Glutamatergic neuron (in vitro differentiated cells): Measurements from ENCODE around the gene NUAK1. TPM values are rescaled to one million over a fixed set of nuclear protein-coding genes. Genes with fewer than 3 reads are reported as not detected.

ENCODE experiments used
- DNase-seq: peaks from one replicate; pipeline ENCODE4 v3.0.0; 2022
- H3K27ac Mint-ChIP-seq: one replicate; pipeline ENCODE4 v1.8.0; 2020; ENCODE audit warnings: mild to moderate bottlenecking, mixed read lengths, inconsistent platforms; ENCODE audit not compliant: unreplicated experiment
- H3K27me3 Mint-ChIP-seq: one replicate; pipeline ENCODE4 v1.8.0; 2020; ENCODE audit warnings: mild to moderate bottlenecking, moderate library complexity, mixed read lengths, inconsistent platforms; ENCODE audit not compliant: unreplicated experiment
- H3K36me3 Mint-ChIP-seq: one replicate; pipeline ENCODE4 v1.8.0; 2020; ENCODE audit warnings: mild to moderate bottlenecking, mixed read lengths, inconsistent platforms; ENCODE audit not compliant: unreplicated experiment
- H3K4me1 Mint-ChIP-seq: one replicate; pipeline ENCODE4 v1.8.0; 2020; ENCODE audit warnings: mild to moderate bottlenecking, low read depth, mixed read lengths, inconsistent platforms; ENCODE audit not compliant: unreplicated experiment
- H3K4me3 Mint-ChIP-seq: one replicate; pipeline ENCODE4 v1.8.0; 2020; ENCODE audit warnings: mild to moderate bottlenecking, mixed read lengths, inconsistent platforms; ENCODE audit not compliant: unreplicated experiment
- H3K9me3 Mint-ChIP-seq: one replicate; pipeline ENCODE4 v1.8.0; 2020; ENCODE audit warnings: mild to moderate bottlenecking, moderate library complexity, mixed read lengths, inconsistent platforms; ENCODE audit not compliant: unreplicated experiment
- long read RNA-seq: library from polyadenylated mRNA; unstranded; transcript quantifications from one replicate; pipeline ENCODE4 v2.0.0, GENCODE V29; 2020; ENCODE audit not compliant: unreplicated experiment
- total RNA-seq: library from RNA; stranded (reverse); fragmentation: NEBNext Ultra II Directional; extraction: Animal tissue kit (Norgen Biotek cat#: 25700); gene quantifications from one replicate; pipeline ENCODE4 v1.2.1, GENCODE V29; 2021; ENCODE audit not compliant: unreplicated experiment
- TF ChIP-seq, protein P1 (sequence below): fragments of 200-600 bp; sonication (generic); IDR thresholded peaks from one replicate; pipeline ENCODE4 v1.5.0; 2021; ENCODE audit not compliant: partially characterized antibody, unreplicated experiment

Gene NUAK1
- 18.8 TPM for total RNA-seq
- long read RNA-seq: 0 reads

GRCh38 chr12:106138633-106139421 is at the start of gene NUAK1:
NUAK1 (minus strand) TSS chr12:106138954; CDS start chr12:106138653, 301 bp downstream.
- Mint-ChIP-seq H3K27ac (peak within 1 kb of the TSS; percentile 53), H3K9me3 (peaks cover 2% of the 10 kb centered on the region), H3K4me1 (peaks cover 21% of the 10 kb centered on the region), H3K27me3 (peaks cover 4% of the 10 kb centered on the region), H3K36me3 (no peaks in the 10 kb centered on the region), H3K4me3 (peak within 1 kb of the TSS; percentile 87)
- peak; percentile 86 for DNase-seq
- TF ChIP-seq, protein P1, sequence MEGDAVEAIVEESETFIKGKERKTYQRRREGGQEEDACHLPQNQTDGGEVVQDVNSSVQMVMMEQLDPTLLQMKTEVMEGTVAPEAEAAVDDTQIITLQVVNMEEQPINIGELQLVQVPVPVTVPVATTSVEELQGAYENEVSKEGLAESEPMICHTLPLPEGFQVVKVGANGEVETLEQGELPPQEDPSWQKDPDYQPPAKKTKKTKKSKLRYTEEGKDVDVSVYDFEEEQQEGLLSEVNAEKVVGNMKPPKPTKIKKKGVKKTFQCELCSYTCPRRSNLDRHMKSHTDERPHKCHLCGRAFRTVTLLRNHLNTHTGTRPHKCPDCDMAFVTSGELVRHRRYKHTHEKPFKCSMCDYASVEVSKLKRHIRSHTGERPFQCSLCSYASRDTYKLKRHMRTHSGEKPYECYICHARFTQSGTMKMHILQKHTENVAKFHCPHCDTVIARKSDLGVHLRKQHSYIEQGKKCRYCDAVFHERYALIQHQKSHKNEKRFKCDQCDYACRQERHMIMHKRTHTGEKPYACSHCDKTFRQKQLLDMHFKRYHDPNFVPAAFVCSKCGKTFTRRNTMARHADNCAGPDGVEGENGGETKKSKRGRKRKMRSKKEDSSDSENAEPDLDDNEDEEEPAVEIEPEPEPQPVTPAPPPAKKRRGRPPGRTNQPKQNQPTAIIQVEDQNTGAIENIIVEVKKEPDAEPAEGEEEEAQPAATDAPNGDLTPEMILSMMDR: no peak

DNA sequence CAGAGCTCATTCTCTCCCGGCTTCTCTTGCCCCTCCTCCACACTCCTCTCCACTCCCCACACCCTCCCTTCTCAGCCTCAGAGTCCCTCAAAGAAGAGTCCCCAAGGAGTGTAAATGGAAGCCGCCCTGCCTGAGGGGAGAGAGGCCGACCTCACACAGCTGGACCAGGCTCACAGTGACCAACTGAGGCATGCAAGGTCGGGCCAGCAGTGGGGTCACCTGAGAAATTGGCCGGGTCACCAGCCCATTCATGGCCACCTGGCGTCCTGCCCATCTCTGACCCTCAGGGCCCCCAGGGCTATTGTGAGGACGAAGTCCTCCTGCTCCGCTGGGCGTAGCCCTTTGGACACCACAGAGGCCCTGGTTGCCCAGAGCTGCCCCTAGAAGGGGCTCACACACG is 49.5 kb upstream of the NUAK1 start:
- no peaks in the 10 kb centered on the region for H3K36me3 Mint-ChIP-seq
- peaks cover 4% of the 10 kb centered on the region for H3K27me3 Mint-ChIP-seq
- no peak overlapping the region for H3K27ac Mint-ChIP-seq
- peak; percentile 36 for DNase-seq
- H3K4me1 Mint-ChIP-seq: peaks cover 33% of the 10 kb centered on the region
- TF ChIP-seq, protein P1: no peak
- peak overlapping the region; percentile 42 for H3K4me3 Mint-ChIP-seq
- H3K9me3 Mint-ChIP-seq: peaks cover 1% of the 10 kb centered on the region

GRCh38 chr12:106187842-106188241 is 49.1 kb upstream of the NUAK1 start:
- TF ChIP-seq, protein P1: no peak
- H3K9me3 Mint-ChIP-seq: peaks cover 1% of the 10 kb centered on the region
- H3K4me1 Mint-ChIP-seq: peaks cover 35% of the 10 kb centered on the region
- no peak for DNase-seq
- no peaks in the 10 kb centered on the region for H3K36me3 Mint-ChIP-seq
- peak overlapping the region; percentile 42 for H3K4me3 Mint-ChIP-seq
- H3K27me3 Mint-ChIP-seq: peaks cover 2% of the 10 kb centered on the region
- no peak overlapping the region for H3K27ac Mint-ChIP-seq

DNA sequence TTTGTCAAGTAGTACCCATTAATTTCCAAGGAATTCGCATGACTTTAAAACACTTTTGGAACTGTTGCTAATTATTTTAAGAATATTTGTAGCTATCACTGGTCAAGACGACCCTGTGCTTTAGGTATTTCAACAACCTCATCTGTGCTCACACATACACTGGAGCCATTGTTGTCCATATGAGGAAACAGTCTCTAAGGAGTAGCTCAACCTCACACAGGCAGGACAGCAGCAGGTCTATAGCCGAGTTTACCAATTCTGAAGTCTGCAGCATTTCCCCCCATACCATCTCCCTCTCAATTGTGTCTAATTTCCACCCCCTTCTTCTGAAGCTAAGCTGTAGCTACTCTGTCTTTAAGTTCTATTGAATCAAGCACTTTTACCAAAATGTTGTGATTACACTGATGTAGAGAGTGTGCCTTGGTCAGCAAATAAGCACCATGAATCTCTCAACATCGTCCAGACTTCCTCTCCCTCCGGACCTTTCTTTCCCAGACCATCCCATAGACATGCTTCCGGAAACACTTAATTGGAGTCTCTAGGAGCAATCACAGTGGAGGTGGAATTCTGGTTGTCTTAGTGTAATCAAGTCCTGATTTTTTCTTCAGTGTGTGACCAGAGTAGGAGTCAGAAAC is 48.5 kb upstream of the NUAK1 start:
- Mint-ChIP-seq H3K4me1 (peaks cover 35% of the 10 kb centered on the region), H3K9me3 (peaks cover 1% of the 10 kb centered on the region), H3K27ac (peak overlapping the region; percentile 65), H3K27me3 (peaks cover 2% of the 10 kb centered on the region), H3K4me3 (peak overlapping the region; percentile 68), H3K36me3 (no peaks in the 10 kb centered on the region)
- DNase-seq: no peak
- TF ChIP-seq, protein P1: no peak

- Mint-ChIP-seq H3K27ac (no peak overlapping the region), H3K9me3 (peaks cover 7% of the 10 kb centered on the region), H3K27me3 (peaks cover 8% of the 10 kb centered on the region), H3K36me3 (no peaks in the 10 kb centered on the region), H3K4me3 (no peak overlapping the region), H3K4me1 (peaks cover 40% of the 10 kb centered on the region)
- TF ChIP-seq, protein P1: no peak
- DNase-seq: no peak
These were observed 45.0 kb upstream of the NUAK1 start for GRCh38 chr12:106183735-106184134.
